ENCODE data around the gene HECW1.

Gene HECW1

GRCh38 chr7:43234073-43234472 lies 121.6 kb downstream of the HECW1 start:
- no peak overlapping the region for H3K27ac Mint-ChIP-seq
- no peaks in the 10 kb centered on the region for H3K4me1 Mint-ChIP-seq
- H3K36me3 Mint-ChIP-seq, result no peaks in the 10 kb centered on the region
- ATAC-seq, result peak; percentile 47
- H3K9me3 Mint-ChIP-seq, result no peaks in the 10 kb centered on the region
- peaks cover 10% of the 10 kb centered on the region for H3K27me3 Mint-ChIP-seq
- no peak overlapping the region for H3K4me3 Mint-ChIP-seq

DNA sequence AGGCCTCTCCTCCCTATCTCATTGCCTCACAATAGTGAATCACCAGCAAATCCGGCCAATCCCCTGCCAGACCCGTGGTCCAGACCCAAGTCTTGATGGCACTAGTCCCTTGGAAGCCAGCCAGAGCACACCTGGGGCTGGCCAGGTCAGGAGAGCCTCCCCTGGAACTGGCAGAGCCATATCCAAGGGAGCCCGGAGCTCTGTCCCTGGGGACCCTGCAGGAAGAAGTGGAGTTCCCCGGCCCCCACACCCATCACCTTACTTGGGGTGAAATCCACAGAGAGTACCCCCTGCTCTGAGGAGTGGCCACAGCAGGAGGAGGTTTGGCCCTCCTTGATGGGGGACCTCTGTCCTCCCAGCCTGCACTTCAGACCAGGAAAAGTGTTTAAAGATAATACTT lies 122.5 kb downstream of the HECW1 start:
- Mint-ChIP-seq H3K36me3 (no peaks in the 10 kb centered on the region), H3K27me3 (peaks cover 10% of the 10 kb centered on the region), H3K4me1 (no peaks in the 10 kb centered on the region), H3K9me3 (no peaks in the 10 kb centered on the region), H3K4me3 (no peak overlapping the region), H3K27ac (no peak overlapping the region)
- ATAC-seq, result no peak

DNA sequence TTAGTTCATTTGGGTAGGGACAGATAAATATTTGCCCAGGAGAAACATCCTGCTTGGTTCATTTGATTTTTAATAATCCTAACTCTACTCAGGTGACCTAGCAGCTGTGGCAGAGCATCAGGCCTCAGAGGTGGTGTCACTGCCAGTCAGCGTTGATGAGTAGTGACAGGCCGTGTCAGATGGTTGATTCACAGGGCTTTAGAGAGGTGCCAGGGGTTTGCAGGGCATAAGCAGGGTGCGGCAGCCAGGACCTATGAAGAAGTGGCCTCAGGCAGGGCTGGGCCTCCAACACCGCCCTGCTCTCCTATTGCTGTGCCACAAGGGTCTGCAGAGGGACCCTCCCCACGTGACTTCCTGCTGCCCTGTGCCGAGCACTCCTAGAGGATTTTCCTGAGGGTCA lies 128.1 kb downstream of the HECW1 start:
- Mint-ChIP-seq H3K4me1 (no peaks in the 10 kb centered on the region), H3K36me3 (no peaks in the 10 kb centered on the region), H3K9me3 (no peaks in the 10 kb centered on the region), H3K27ac (no peak overlapping the region), H3K4me3 (no peak overlapping the region), H3K27me3 (peaks cover 9% of the 10 kb centered on the region)
- no peak for ATAC-seq

DNA sequence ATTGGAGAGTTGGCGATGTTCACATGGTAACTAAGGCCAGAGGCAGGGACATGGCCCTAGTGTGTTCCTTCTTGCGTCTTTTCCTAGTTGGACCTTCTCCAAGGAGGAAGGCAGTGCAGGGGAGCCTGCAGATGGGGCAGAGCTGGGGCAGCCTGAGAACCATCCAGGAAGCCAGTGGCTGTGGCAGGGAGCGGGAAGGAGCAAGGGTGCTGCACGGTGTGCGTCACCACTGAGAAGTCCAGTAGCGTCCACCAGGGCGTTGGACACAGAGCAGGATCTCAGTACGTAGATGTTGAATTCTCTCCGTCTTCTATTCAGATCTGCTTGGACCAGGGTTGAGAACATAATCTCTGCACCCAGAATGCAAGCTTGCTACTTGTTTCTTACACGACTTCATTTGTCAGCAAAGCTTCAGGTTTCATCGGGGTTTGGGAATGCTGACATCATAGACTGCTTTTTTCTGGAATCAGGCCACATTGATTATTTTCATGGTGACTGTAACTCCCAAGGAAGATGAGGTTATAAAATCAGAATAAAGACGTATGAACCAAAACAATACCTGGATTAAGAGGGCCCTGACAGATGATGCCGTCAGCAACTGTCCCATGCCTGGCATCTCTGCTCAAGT lies 130.3 kb downstream of the HECW1 start:
- no peak for ATAC-seq
- H3K27ac Mint-ChIP-seq, result no peak overlapping the region
- H3K9me3 Mint-ChIP-seq, result no peaks in the 10 kb centered on the region
- H3K4me1 Mint-ChIP-seq, result no peaks in the 10 kb centered on the region
- H3K4me3 Mint-ChIP-seq, result no peak overlapping the region
- no peaks in the 10 kb centered on the region for H3K36me3 Mint-ChIP-seq
- H3K27me3 Mint-ChIP-seq, result peaks cover 25% of the 10 kb centered on the region

DNA sequence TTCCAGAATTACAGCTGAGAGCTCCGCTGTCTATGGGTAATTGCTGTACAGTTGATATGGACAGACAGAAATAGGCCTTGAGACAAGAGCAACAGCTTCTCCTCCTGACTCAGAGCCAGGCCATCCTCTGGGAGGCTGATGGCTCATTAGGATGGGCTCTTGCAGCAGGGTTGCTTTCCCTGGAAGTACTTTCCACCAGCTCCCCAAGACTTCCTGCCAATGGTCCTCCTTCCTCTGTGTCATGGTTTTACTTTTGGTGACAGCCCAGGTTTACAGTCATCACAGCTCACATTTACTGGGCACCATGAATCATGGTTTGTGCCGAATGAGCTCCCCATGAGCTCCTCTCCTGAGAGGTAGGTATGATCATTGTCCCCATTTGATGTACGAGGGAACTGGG lies 131.8 kb downstream of the HECW1 start:
- no peak overlapping the region for H3K27ac Mint-ChIP-seq
- peaks cover 31% of the 10 kb centered on the region for H3K27me3 Mint-ChIP-seq
- no peaks in the 10 kb centered on the region for H3K9me3 Mint-ChIP-seq
- no peaks in the 10 kb centered on the region for H3K4me1 Mint-ChIP-seq
- H3K4me3 Mint-ChIP-seq, result no peak overlapping the region
- ATAC-seq, result no peak
- no peaks in the 10 kb centered on the region for H3K36me3 Mint-ChIP-seq

- Mint-ChIP-seq H3K4me1 (no peaks in the 10 kb centered on the region), H3K9me3 (no peaks in the 10 kb centered on the region), H3K27me3 (peaks cover 31% of the 10 kb centered on the region), H3K27ac (no peak overlapping the region), H3K36me3 (no peaks in the 10 kb centered on the region), H3K4me3 (no peak overlapping the region)
- no peak for ATAC-seq
Measured at GRCh38 chr7:43244784-43245183, 132.3 kb downstream of the HECW1 start.

DNA sequence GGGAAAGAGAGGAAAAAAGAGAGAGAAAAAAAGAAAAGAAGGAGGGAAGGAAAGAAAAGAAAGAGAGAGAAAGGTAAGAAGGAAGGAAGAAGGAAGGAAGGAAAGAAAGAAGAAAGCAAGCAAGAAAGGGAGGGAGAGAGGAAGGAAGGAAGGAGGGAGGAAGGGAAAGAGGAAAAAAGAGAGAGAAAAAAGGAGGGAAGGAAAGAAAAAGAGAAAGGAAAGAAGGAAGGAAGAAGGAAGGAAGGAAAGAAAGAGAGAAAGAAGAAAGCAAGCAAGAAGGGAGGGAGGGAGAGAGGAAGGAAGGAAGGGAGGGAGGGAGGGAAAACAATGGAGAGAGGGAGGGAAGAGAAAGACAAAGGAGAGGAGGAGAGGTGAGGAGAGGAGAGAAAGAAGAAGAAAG lies 135.3 kb downstream of the HECW1 start:
- no peaks in the 10 kb centered on the region for H3K4me1 Mint-ChIP-seq
- no peak for ATAC-seq
- no peak overlapping the region for H3K27ac Mint-ChIP-seq
- H3K4me3 Mint-ChIP-seq, result no peak overlapping the region
- H3K36me3 Mint-ChIP-seq, result no peaks in the 10 kb centered on the region
- H3K27me3 Mint-ChIP-seq, result peaks cover 38% of the 10 kb centered on the region
- H3K9me3 Mint-ChIP-seq, result no peaks in the 10 kb centered on the region

DNA sequence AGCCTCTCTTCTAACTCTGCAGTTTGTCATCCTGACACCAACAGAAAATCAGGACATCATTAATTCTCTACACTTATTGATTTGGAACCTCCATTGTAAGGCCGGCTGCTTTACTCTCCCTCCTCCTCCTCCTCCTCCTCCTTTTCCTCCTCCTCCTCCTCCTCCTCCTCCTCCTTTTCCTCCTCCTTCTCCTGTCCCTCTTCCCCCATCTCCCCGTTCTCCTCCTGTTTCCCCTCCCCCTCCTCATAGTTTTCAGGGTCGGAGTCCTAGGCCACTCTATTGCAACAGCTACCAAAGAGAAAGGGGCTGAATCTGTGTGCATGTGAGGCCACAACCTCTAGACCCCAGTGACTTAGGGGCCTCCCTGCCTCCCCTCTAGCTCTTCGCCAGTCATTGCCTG lies 136.1 kb downstream of the HECW1 start:
- H3K27me3 Mint-ChIP-seq, result peaks cover 38% of the 10 kb centered on the region
- H3K27ac Mint-ChIP-seq, result no peak overlapping the region
- no peaks in the 10 kb centered on the region for H3K9me3 Mint-ChIP-seq
- H3K36me3 Mint-ChIP-seq, result peaks cover 7% of the 10 kb centered on the region
- no peak for ATAC-seq
- no peaks in the 10 kb centered on the region for H3K4me1 Mint-ChIP-seq
- H3K4me3 Mint-ChIP-seq, result no peak overlapping the region

DNA sequence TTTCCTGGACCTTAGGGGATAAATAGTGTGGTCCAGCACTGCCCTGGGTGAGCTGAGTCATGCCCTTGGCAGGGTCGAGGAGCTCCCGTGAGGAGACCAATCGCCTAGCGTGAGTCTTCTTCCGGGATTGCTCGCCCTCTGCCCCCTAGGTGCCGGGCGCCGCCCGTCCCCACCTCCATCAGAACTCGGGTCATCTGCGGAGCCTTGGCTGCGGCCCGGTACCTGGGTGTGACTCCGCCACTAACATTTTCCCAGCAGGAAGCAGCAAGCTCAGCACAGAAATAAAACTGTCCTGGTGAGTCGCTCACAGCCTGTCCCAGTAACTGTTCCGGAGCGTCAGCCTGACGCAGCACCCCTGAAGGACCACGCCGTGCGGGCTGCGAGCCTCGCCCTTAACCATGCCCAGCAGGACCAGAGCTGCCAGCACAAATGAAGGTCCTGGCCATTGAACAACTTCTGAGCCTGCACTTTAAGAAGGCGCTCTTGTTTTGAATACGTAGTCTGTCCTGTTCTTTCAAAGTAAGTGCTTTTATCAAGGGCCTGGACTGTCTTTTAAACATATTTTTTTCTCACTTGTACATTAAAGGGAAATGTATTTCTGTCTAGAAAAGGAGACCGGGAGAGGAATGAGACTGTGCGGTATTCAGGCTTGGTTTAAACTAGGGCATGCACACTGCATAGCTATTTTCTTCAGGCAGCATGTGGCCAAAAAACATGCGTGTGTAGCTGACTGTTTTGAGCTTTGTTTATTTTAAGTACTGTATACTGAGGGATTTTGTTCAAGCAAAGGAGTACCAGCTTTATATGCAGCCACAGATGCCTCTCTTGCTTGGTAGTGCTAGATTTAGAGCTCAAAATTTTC lies 136.7 kb downstream of the HECW1 start:
- Mint-ChIP-seq H3K9me3 (no peaks in the 10 kb centered on the region), H3K27me3 (peaks cover 39% of the 10 kb centered on the region), H3K36me3 (peaks cover 7% of the 10 kb centered on the region), H3K4me3 (no peak overlapping the region), H3K4me1 (no peaks in the 10 kb centered on the region), H3K27ac (no peak overlapping the region)
- no peak for ATAC-seq

DNA sequence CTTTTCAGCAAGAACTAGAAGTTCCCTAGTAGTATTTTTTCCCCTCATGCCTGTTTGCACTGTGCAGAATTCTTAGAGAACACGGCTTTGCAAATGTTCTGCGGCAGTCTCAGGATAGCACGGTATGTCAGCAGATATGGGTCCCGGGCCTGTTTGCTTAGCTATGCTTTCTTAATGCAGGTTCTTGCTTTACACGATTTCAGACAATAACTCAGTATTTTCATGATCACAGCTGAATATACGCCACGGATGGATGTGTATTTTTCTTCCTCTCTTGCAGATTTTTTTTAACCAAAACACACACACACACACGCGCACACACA lies 137.3 kb downstream of the HECW1 start:
- Mint-ChIP-seq H3K4me1 (no peaks in the 10 kb centered on the region), H3K4me3 (no peak overlapping the region), H3K27me3 (peaks cover 45% of the 10 kb centered on the region), H3K36me3 (peaks cover 7% of the 10 kb centered on the region), H3K27ac (no peak overlapping the region), H3K9me3 (no peaks in the 10 kb centered on the region)
- ATAC-seq, result no peak

DNA sequence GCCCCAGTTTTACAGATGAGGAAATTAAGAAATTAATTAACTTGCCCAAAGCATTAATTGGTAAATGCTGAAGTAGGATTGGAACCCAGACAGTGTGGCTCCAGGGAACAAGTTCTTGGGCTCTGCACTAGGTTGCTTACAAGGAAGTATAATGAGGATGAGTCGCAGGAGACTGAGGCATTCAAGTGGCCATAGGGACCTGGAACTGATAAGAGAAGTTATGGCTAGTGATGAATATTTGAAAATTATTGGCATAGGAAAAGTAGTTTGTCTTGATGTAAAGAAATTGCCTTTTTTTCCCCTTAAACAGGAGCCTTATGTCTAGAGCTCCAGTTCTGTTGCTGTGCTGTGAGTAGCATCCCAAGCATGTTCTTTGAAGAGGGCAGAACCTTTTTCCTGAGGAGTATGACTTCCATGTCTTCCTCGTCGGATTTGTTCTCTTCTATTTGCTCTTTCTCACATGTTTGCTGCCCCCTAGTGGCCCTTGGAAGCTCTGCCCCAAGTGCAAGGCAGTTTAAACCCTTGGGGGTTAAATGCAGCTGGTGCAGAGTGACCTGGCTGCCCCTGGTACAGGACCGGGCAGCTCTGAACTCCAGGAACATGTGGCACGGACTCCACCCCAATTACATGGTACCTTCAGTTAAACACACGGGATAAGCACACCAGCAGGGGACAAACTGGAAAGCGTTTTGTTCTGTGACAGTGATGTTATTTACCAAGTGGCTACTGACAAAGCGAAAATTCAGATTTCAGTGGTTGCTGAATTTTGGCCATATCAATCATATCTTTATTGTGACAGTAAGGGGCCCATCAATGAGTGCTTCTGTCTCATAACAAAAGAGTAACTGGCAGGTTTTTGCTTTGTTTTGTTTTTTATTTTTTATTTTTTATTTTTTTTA lies 148.8 kb downstream of the HECW1 start:
- Mint-ChIP-seq H3K27ac (no peak overlapping the region), H3K4me3 (no peak overlapping the region), H3K27me3 (no peaks in the 10 kb centered on the region), H3K9me3 (no peaks in the 10 kb centered on the region), H3K4me1 (no peaks in the 10 kb centered on the region), H3K36me3 (no peaks in the 10 kb centered on the region)
- ATAC-seq, result peak; percentile 67

DNA sequence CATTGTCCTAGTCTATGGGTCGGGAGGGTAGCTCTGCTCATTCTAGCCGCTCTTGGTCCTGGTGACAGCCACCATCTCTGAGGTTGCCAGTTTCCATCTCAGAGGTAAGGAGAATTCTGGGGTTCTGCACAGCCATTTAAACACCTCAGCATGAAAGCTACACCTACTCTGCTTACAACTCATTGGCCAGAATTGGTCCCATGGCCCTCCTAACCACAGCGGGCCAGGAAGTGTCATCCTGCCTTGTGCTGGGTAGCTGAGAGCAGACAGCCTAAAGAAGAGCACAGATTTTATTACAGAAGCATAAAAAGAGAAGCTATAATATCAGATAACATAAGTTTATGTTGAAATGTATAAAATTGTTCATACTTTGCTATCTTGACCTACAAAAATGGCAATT lies 152.7 kb downstream of the HECW1 start:
- Mint-ChIP-seq H3K9me3 (no peaks in the 10 kb centered on the region), H3K4me3 (no peak overlapping the region)
- ATAC-seq, result no peak

GRCh38 chr7:43273939-43274719 lies 161.7 kb downstream of the HECW1 start:
- H3K27me3 Mint-ChIP-seq, result peaks cover 21% of the 10 kb centered on the region
- no peak overlapping the region for H3K27ac Mint-ChIP-seq
- ATAC-seq, result no peak
- H3K36me3 Mint-ChIP-seq, result no peaks in the 10 kb centered on the region
- H3K9me3 Mint-ChIP-seq, result peaks cover 12% of the 10 kb centered on the region
- no peaks in the 10 kb centered on the region for H3K4me1 Mint-ChIP-seq
- no peak overlapping the region for H3K4me3 Mint-ChIP-seq

More for the DNA sequence above, 152.7 kb downstream of the HECW1 start:
- Mint-ChIP-seq H3K27ac (no peak overlapping the region), H3K4me1 (no peaks in the 10 kb centered on the region), H3K36me3 (no peaks in the 10 kb centered on the region), H3K27me3 (peaks cover 15% of the 10 kb centered on the region)

- no peak overlapping the region for H3K4me3 Mint-ChIP-seq
- no peak for ATAC-seq
- H3K27me3 Mint-ChIP-seq, result peaks cover 15% of the 10 kb centered on the region
- no peaks in the 10 kb centered on the region for H3K4me1 Mint-ChIP-seq
- peaks cover 12% of the 10 kb centered on the region for H3K9me3 Mint-ChIP-seq
- H3K36me3 Mint-ChIP-seq, result no peaks in the 10 kb centered on the region
- no peak overlapping the region for H3K27ac Mint-ChIP-seq
Measured at GRCh38 chr7:43274752-43275151, 162.3 kb downstream of the HECW1 start.

GRCh38 chr7:43276547-43276946 lies 164.1 kb downstream of the HECW1 start:
- H3K9me3 Mint-ChIP-seq, result peaks cover 9% of the 10 kb centered on the region
- no peaks in the 10 kb centered on the region for H3K36me3 Mint-ChIP-seq
- peaks cover 23% of the 10 kb centered on the region for H3K27me3 Mint-ChIP-seq

More at GRCh38 chr7:43276547-43276946, 164.1 kb downstream of the HECW1 start:
- H3K27ac Mint-ChIP-seq, result no peak overlapping the region
- H3K4me3 Mint-ChIP-seq, result no peak overlapping the region
- ATAC-seq, result no peak
- H3K4me1 Mint-ChIP-seq, result no peaks in the 10 kb centered on the region
